Astrocyte (in vitro differentiated cells and primary cell): ENCODE results near the gene TAGLN.

Experiments used
- EZH2 ChIP-seq: IDR thresholded peaks from 2 replicates; pipeline ENCODE4 v1.6.1; 2012; ENCODE audit warnings: mild to moderate bottlenecking, low read length, inconsistent platforms; ENCODE audit not compliant: insufficient read depth
- TF ChIP-seq, protein P1 (sequence below): IDR thresholded peaks from 2 replicates; pipeline ENCODE4 v1.5.1; 2011; ENCODE audit warnings: low read depth, mild to moderate bottlenecking, inconsistent platforms, low read length, moderate library complexity; ENCODE audit not compliant: insufficient read depth

GRCh38 chr11:117183724-117184349 is 15.3 kb upstream of the TAGLN start:
- TF ChIP-seq, protein P1, sequence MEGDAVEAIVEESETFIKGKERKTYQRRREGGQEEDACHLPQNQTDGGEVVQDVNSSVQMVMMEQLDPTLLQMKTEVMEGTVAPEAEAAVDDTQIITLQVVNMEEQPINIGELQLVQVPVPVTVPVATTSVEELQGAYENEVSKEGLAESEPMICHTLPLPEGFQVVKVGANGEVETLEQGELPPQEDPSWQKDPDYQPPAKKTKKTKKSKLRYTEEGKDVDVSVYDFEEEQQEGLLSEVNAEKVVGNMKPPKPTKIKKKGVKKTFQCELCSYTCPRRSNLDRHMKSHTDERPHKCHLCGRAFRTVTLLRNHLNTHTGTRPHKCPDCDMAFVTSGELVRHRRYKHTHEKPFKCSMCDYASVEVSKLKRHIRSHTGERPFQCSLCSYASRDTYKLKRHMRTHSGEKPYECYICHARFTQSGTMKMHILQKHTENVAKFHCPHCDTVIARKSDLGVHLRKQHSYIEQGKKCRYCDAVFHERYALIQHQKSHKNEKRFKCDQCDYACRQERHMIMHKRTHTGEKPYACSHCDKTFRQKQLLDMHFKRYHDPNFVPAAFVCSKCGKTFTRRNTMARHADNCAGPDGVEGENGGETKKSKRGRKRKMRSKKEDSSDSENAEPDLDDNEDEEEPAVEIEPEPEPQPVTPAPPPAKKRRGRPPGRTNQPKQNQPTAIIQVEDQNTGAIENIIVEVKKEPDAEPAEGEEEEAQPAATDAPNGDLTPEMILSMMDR = no peak
- TF ChIP-seq EZH2 = no peak
